HCT116 (cell line): ENCODE data around the gene FOXR1.
"Not testable (repeated sequence)": the region's sequence is repeated elsewhere in the genome, so short reads cannot be mapped to it uniquely, and the experiment has no call there.

Source experiments
- CTCF ChIP-seq, 3 experiments: fragments of 200-600 bp in 1 of 3; sonication (generic) in 1 of 3; IDR thresholded peaks in 2 of 3; conservative IDR thresholded peaks in 1 of 3; 2 replicates each; pipeline ENCODE4 v1.5.1; 2012 to 2017; ENCODE audit warnings: low read depth in 2 of 3, low read length in 2 of 3, antibody characterized with exemption in 1 of 3, borderline replicate concordance in 1 of 3, control low read depth in 1 of 3, mild to moderate bottlenecking in 1 of 3, mixed read lengths in 1 of 3, mixed run types in 1 of 3, moderate library complexity in 1 of 3; ENCODE audit not compliant: insufficient read depth in 1 of 3
- EZH2 ChIP-seq: fragments of 200-600 bp; sonication (generic); IDR thresholded peaks from 2 replicates; pipeline ENCODE4 v1.6.1; 2017; ENCODE audit warnings: antibody characterized with exemption, mixed run types
- MAX ChIP-seq: IDR thresholded peaks from 2 replicates; pipeline ENCODE4 v1.6.1; 2012
- POLR2A ChIP-seq: IDR thresholded peaks from 2 replicates; pipeline ENCODE4 v1.7.0; 2011; ENCODE audit warnings: borderline replicate concordance; ENCODE audit not compliant: insufficient read depth, insufficient read length; ENCODE audit errors: extremely low read depth
- POLR2AphosphoS5 ChIP-seq: IDR thresholded peaks from 2 replicates; pipeline ENCODE4 v1.6.1; 2011; ENCODE audit warnings: mild to moderate bottlenecking, low read depth, low read length, moderate library complexity
- RAD21 ChIP-seq: IDR thresholded peaks from 2 replicates; pipeline ENCODE4 v1.6.1; 2012; ENCODE audit warnings: low read depth, mild to moderate bottlenecking
- REST ChIP-seq: IDR thresholded peaks from 2 replicates; pipeline ENCODE4 v1.6.1; 2012; ENCODE audit warnings: low read depth
- SIN3A ChIP-seq: IDR thresholded peaks from 2 replicates; pipeline ENCODE4 v1.6.1; 2012; ENCODE audit warnings: low read depth
- SP1 ChIP-seq: IDR thresholded peaks from 2 replicates; pipeline ENCODE4 v1.6.1; 2012; ENCODE audit warnings: low read depth
- YY1 ChIP-seq: IDR thresholded peaks from 2 replicates; pipeline ENCODE4 v1.6.1; 2011; ENCODE audit warnings: low read length, low read depth, moderate library complexity, mild to moderate bottlenecking; ENCODE audit not compliant: insufficient replicate concordance; ENCODE audit errors: extremely low read depth
- ZBTB33 ChIP-seq: IDR thresholded peaks from 2 replicates; pipeline ENCODE4 v1.6.1; 2011; ENCODE audit warnings: mild to moderate bottlenecking, low read length, moderate library complexity; ENCODE audit not compliant: insufficient replicate concordance; ENCODE audit errors: extremely low read depth
- ZFX ChIP-seq: fragments of 450-650 bp; IDR thresholded peaks from 2 replicates; pipeline ENCODE4 v1.6.1; 2017

- TF ChIP-seq CTCF (IDR thresholded peaks at IDR 0.05 in 2 of 3, conservative IDR thresholded peaks at IDR 0.05 in 1 of 3; ENCODE audit: borderline replicate concordance in 1 of 3, insufficient read depth in 1 of 3, low read depth in 2 of 3, low read length in 2 of 3); POLR2AphosphoS5; POLR2A; SIN3A; SP1; RAD21; EZH2; ZFX; YY1; ZBTB33; REST; MAX: not testable (repeated sequence)
These were observed 17.6 kb upstream of the FOXR1 start for GRCh38 chr11:118953976-118954375.
